MM.1S (cell line): ENCODE data around the gene ADSS2.

ENCODE experiments used
- CTCF ChIP-seq: fragments of 300-600 bp; sonication (generic); IDR thresholded peaks from 2 replicates; pipeline ENCODE4 v1.5.1; 2016; ENCODE audit warnings: antibody characterized with exemption, low read length, mixed read lengths
- EZH2 ChIP-seq: fragments of 300-600 bp; sonication (generic); optimal IDR thresholded peaks from 2 replicates; pipeline ENCODE3; 2017; ENCODE audit warnings: low read depth, mild to moderate bottlenecking, antibody characterized with exemption, low read length, mixed read lengths

- TF ChIP-seq CTCF (no peak), EZH2 (no peak)
These were observed 15.2 kb downstream of the ADSS2 start for GRCh38 chr1:244436336-244437085.
